GM19467 (cell line): ENCODE measurements around the gene KIR2DL4.
"Not testable (repeated sequence)": the region's sequence is repeated elsewhere in the genome, so short reads cannot be mapped to it uniquely, and the experiment has no call there.

Source experiments
- ATAC-seq: cut with Tn5 transposase; IDR thresholded peaks from one replicate; pipeline ENCODE4 v1.9.1; 2021; ENCODE audit warnings: mild to moderate bottlenecking, moderate library complexity; ENCODE audit not compliant: unreplicated experiment

The KIR2DL4 gene

GRCh38 chr19:54803410-54803809, at the start of gene KIR2DL4:
TSS of gene KIR2DL4 (plus strand) at chr19:54803610. CDS start at chr19:54803652, 42 bp downstream.
- ATAC-seq: no peak

- not testable (repeated sequence) for ATAC-seq
Observed at GRCh38 chr19:54756204-54757110, 47.0 kb upstream of the KIR2DL4 start.

GRCh38 chr19:54758577-54758976, 44.8 kb upstream of the KIR2DL4 start:
- ATAC-seq: not testable (repeated sequence)

DNA sequence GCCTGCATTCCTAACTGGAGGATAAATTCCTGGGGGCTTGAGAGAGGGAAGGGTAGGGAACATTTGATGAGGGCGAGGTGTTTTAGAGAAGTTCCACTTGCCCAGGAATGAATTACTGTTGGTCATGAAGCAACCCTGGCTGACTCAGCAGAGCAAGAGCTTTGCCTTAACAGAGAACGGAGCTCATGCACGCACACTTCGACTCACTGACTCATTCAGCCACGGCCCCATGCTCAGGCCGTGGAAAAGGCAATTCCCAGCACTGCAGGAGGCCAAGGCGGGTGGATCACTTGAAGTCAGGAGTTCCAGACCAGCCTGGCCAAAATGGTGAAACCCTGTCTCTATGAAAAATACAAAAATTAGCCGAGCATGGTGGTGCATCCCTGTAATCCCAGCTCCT, 39.2 kb upstream of the KIR2DL4 start:
- not testable (repeated sequence) for ATAC-seq

DNA sequence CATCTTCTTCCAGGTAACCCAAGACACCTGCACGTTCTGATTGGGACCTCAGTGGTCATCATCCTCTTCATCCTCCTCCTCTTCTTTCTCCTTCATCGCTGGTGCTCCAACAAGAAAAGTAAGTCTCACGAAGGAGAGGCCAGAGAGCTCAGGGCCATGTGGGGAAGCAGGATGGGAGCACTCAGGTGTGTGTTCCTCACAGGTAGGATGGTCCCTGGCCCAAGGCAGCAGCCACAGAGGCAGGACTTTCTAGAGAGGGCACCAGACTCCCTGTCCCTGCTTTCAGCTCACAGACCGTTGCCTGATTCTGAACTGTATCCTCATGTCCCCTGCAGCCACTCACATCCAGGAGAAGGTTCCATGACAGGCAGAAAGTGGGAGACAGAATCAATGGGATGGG, 36.9 kb upstream of the KIR2DL4 start:
- ATAC-seq: not testable (repeated sequence)

- not testable (repeated sequence) for ATAC-seq
Observed at GRCh38 chr19:54769646-54770045, 33.8 kb upstream of the KIR2DL4 start, which contains the start of gene KIR2DL1. TSS of gene KIR2DL1 (plus strand) at chr19:54769793. CDS start at chr19:54769851, 58 bp downstream.

GRCh38 chr19:54770511-54770910, 32.9 kb upstream of the KIR2DL4 start:
- not testable (repeated sequence) for ATAC-seq

DNA sequence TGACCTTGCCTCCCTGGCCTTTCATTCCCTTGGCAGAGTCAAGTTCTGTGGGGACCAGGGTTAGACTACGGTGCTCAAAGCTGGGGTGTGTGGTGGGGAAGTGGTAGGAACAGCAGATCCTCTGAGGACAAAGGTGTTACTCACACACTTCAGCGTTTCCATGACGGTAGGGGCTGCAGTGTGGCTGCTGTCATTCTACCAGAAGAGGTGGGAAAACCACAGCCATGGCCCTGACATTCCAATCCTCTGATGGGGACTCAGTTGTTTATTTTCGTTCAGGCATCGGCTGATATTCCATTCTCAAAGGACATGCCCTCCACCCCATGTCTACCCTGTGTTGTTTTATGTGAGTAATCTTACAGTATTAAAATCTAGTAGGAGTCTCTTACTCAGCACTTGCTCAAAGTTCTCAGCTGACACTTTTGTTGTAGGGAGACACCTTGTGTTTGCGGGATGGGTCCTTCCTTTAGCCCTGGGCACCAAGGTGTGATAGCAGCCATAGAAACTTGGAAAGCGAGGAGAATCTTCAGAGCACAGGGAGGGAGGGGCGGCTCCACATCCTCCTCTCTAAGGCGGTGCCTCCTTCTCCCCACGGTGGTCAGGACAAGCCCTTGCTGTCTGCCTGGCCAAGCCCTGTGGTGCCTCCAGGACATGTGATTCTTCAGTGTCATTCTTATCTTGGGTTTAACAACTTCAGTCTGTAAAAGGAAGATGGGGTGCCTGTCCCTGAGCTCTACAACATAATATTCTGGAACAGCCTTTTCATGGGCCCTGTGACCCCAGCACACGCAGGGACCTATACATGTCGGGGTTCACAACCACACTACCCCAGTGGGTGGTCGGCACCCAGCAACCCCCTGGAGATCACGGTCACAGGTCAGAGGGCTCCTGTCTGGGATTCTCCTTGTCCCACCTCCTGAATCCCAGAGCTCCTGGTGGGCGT, 32.1 kb upstream of the KIR2DL4 start:
- ATAC-seq: not testable (repeated sequence)

DNA sequence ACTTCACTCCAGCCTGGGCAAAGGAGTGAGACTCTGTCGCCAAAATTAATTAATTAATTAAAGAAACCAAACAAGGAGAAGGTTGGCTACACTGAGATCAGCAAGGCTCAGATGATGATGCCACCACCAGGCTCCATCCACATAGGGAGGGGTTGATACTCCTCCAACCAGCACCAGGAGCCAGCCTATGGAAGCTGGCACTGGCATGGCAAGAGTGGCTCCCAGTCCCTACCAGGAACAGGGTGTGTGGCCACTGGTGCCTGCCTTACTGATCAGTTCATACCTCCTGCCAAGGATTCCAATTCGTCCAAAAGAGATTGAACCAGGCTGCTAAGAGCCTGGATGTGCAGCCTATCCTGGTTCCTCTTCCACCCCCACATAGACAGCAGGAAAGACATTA, 30.7 kb upstream of the KIR2DL4 start:
- ATAC-seq: not testable (repeated sequence)

- ATAC-seq: not testable (repeated sequence)
Observed at GRCh38 chr19:54775095-54775815, 28.2 kb upstream of the KIR2DL4 start.

- not testable (repeated sequence) for ATAC-seq
Observed at GRCh38 chr19:54775830-54776229, 27.6 kb upstream of the KIR2DL4 start.

DNA sequence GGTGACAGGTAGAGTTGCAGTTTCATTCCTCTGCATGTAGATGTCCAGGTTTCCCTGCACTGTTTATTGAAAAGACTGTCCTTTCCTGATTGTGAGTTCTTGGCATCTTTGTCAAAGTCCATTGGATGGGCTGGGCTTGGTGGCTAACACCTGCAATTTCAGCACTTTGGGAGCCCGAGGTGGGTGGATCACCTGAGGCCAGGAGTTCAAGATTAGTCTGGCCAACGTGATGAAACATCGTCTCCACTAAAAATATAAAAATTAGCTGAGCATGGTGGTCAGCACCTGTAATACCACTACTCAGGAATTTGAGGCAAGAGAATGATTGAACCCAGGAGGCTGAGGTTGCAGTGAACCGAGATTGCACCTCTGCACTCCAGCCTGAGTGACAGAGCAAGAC, 25.6 kb upstream of the KIR2DL4 start:
- not testable (repeated sequence) for ATAC-seq

GRCh38 chr19:54778896-54779295, 24.5 kb upstream of the KIR2DL4 start:
- not testable (repeated sequence) for ATAC-seq

GRCh38 chr19:54782916-54783315, 20.5 kb upstream of the KIR2DL4 start:
- ATAC-seq: not testable (repeated sequence)

DNA sequence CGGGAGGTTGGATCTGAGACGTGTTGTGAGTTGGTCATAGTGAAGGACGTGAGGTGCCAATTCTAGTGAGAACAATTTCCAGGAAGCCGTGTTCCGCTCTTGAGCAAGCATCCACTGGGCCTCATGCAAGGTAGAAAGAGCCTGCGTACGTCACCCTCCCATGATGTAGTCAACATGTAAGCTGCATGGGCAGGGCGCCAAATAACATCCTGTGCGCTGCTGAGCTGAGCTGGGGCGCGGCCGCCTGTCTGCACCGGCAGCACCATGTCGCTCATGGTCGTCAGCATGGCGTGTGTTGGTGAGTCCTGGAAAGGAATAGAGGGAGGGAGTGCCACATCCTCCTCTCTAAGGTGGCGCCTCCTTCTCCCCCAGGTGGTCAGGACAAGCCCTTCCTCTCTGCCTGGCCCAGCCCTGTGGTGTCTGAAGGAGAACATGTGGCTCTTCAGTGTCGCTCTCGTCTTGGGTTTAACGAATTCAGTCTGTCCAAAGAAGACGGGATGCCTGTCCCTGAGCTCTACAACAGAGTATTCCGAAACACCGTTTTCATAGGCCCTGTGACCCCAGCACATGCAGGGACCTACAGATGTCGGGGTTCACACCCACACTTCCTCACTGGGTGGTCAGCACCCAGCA, 17.2 kb upstream of the KIR2DL4 start:
- ATAC-seq: not testable (repeated sequence)

DNA sequence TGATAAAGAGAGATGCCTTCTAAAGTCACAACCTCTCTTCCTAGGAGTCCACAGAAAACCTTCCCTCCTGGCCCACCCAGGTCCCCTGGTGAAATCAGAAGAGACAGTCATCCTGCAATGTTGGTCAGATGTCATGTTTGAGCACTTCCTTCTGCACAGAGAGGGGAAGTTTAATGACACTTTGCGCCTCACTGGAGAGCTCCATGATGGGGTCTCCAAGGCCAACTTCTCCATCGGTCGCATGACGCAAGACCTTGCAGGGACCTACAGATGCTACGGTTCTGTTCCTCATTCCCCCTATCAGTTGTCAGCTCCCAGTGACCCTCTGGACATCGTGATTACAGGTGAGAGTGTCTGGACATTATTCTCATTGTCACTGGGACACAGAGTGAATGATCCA, 15.3 kb upstream of the KIR2DL4 start:
- ATAC-seq: not testable (repeated sequence)

DNA sequence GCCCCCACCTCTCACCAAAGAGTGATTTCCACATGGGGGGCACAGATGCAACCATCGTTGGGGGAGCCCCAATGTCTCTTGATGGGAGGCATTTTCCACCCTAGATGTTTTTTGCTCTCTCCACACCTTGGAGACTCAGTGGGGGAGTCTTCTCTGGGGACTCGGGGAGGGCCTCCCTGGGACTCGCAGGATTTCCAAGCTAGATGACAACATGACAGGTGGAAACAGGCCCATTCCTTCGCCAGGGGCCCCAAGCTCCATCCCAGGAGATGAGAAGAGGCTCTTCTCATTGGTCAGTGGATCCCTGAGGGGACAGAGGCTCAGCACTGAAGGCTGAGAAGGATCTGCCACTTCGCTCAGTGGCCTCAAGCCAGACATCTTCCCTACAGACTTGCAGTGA, 12.7 kb upstream of the KIR2DL4 start:
- no peak for ATAC-seq

DNA sequence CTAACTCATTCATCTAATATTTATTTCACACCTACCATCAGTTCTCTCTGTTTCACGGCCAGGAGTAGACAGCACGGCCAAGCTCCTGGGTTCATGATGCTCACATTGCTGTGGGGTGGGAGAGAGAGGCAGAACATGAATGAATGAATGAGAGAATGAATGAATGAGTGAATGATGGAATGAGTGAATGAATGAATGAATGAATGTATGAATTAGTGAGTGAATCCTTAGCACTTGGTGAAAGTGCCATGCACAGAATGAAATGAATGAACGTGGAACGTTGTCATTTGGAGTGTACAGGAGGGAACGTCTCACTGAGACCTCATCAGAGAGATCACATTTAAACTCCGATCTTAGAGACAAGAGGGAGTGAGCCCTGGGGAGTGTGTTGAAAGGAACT, 11.9 kb upstream of the KIR2DL4 start:
- no peak for ATAC-seq

DNA sequence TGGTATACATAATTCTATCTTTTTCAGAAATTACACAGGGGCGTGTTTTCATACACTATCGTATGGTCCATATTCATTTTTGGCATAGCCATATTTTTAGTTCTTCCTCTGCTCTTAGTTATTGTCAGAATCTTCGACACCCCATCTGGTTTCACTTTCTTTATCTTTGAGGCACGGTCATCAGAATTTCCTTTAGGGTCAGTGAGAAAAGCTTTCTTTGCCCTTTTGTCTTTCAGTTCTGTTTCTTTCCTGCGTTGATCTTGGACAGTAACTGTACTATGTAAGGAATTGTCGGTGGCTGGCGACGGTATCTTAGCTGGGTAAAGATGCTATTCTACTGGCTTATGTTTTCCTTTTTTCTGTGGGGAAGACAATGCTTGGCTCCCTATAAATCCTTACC, 10.6 kb upstream of the KIR2DL4 start:
- no peak for ATAC-seq

GRCh38 chr19:54795758-54796157, 7.7 kb upstream of the KIR2DL4 start:
- ATAC-seq: no peak
